HT-29 (cell line): ENCODE measurements around the gene DLL4. TPM values are rescaled to one million over a fixed set of nuclear protein-coding genes. Genes with fewer than 3 reads are reported as not detected.

Experiments used
- DNase-seq: peaks from one replicate; pipeline ENCODE4 v3.0.0-alpha.2; 2015; ENCODE audit warnings: low spot score
- total RNA-seq: library from RNA; depleted of rRNA; stranded (reverse); fragments of >200 nt; shearing (Covaris generic); gene quantifications from 2 replicates; pipeline ENCODE4 v1.2.3, GENCODE V29; 2014

Gene DLL4
- total RNA-seq, 1 experiment from 2014 or later: 4.4 TPM

- no peak for DNase-seq
Observed at GRCh38 chr15:40926659-40927494, 2.3 kb upstream of the DLL4 start.

- no peak for DNase-seq
Observed at GRCh38 chr15:40927495-40927872, 1.7 kb upstream of the DLL4 start.

GRCh38 chr15:40927873-40928806, 1.0 kb upstream of the DLL4 start:
- no peak for DNase-seq

- DNase-seq: peak; percentile 63
Observed at GRCh38 chr15:40929660-40930429, 705 bp downstream of the DLL4 start.

GRCh38 chr15:40930430-40931299, 1.5 kb downstream of the DLL4 start:
- peak; percentile 74 for DNase-seq

GRCh38 chr15:40931300-40932142, 2.4 kb downstream of the DLL4 start:
- DNase-seq: no peak

- peak; percentile 42 for DNase-seq
Observed at GRCh38 chr15:40932156-40932555, 3.0 kb downstream of the DLL4 start.

GRCh38 chr15:40932649-40933516, 3.7 kb downstream of the DLL4 start:
- peak; percentile 59 for DNase-seq

- DNase-seq: peak; percentile 33
Observed at GRCh38 chr15:40933517-40933902, 4.4 kb downstream of the DLL4 start.

GRCh38 chr15:40934457-40934856, 5.3 kb downstream of the DLL4 start:
- no peak for DNase-seq

GRCh38 chr15:40936234-40936708, 7.1 kb downstream of the DLL4 start:
- no peak for DNase-seq

GRCh38 chr15:40936709-40937666, 7.8 kb downstream of the DLL4 start:
- no peak for DNase-seq

- DNase-seq: peak; percentile 92
Observed at GRCh38 chr15:40937762-40938535, 8.8 kb downstream of the DLL4 start.

- no peak for DNase-seq
Observed at GRCh38 chr15:40938536-40938870, 9.4 kb downstream of the DLL4 start.

- no peak for DNase-seq
Observed at GRCh38 chr15:40940296-40940801, 11.2 kb downstream of the DLL4 start.

GRCh38 chr15:40941068-40941527, 12.0 kb downstream of the DLL4 start:
- DNase-seq: peak; percentile 33
